ENCODE data around the gene MRPL36. TPM values are rescaled to one million over a fixed set of nuclear protein-coding genes. Genes with fewer than 3 reads are reported as not detected.

The MRPL36 gene
- total and polyA plus RNA-seq, 2 of the 4 experiments (the other 2 are of a cell fraction) = 85.9 to 103 TPM

DNA sequence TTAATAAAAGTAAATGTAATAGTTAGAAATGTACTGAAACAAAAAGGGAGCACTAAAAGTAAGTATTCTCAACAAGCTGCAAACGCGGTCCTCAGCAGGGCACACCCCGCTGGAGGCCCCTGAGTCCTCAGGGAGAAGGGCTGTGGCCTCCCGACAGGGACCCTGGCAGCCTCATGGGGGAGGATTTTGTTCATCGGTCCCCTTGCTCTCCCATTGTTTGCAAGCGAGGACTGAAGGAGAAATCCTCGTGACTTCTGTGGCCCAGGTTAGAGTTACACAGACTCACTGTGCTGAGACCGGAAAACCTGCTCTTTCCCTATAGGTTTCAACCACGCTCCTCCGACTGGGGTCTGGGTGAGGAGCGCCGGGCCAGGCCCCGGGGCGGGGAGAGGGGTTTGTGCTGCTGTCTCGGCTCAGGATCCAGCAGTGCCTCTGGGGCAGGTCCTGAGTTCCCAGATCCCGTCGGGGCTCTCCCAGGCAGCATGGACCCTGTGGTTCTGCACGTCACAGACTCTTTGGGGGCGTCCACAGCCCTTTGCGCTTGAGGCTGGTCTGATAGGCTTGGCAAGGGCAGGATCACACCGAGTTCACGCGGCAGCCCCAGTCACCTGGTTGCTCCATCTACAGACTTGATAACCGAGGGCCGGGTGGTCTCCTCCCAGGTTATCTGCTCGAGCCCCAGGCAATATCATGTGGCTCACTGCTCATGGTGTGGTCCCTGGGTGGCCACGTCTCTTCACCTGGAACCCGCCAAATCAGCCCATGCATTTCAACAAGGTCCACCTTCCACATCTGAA is 38.8 kb downstream of the MRPL36 start:
- Histone ChIP-seq H2BK20ac (ENCODE audit: low read depth, low read length) (no peak overlapping the region), H3K27ac (ENCODE audit: insufficient read depth, low read length) (no peak overlapping the region), H2AFZ (replicated peaks; ENCODE audit: low read length, poor library complexity) (no peak overlapping the region), H3K23ac (ENCODE audit: low read depth, low read length) (no peak overlapping the region), H2BK15ac (ENCODE audit: low read depth, low read length) (no peak overlapping the region), H3K4me2 (ENCODE audit: low read depth, low read length) (no peak overlapping the region), H3K9me1 (ENCODE audit: insufficient read depth, low read length) (no peaks in the 10 kb centered on the region), H2BK5ac (ENCODE audit: low read depth, low read length, poor library complexity, severe bottlenecking) (no peak overlapping the region), H3K79me1 (ENCODE audit: low read depth in 1 of 2, low read length in 2 of 2) (no peaks in the 10 kb centered on the region), H3K27me3 (ENCODE audit: control insufficient read depth, insufficient read depth, low read length) (peaks cover 8% of the 10 kb centered on the region; the same call in 1 of the 2 replicates), H2BK120ac (ENCODE audit: low read depth, low read length) (no peak overlapping the region), H3K4ac (ENCODE audit: low read depth, low read length) (no peak overlapping the region), H3K56ac (ENCODE audit: extremely low read depth, insufficient read depth, low read length) (no peak overlapping the region), H3K9ac (ENCODE audit: low read depth, low read length) (no peak overlapping the region), H4K8ac (ENCODE audit: low read depth in 2 of 2, low read length in 2 of 2) (no peak overlapping the region), H3K18ac (ENCODE audit: low read depth, low read length) (no peak overlapping the region), H4K91ac (ENCODE audit: insufficient read depth, low read depth, low read length) (no peak overlapping the region), H3K9me3 (ENCODE audit: control insufficient read depth, insufficient read depth, low read length) (peaks cover 2% of the 10 kb centered on the region; the same call in 1 of the 2 replicates), H4K5ac (ENCODE audit: low read depth, low read length) (no peak overlapping the region), H3K4me3 (ENCODE audit: insufficient read depth, low read depth, low read length) (no peak overlapping the region), H3K14ac (replicated peaks; ENCODE audit: low read depth, low read length) (no peak overlapping the region), H2AK9ac (replicated peaks; ENCODE audit: low read depth, low read length, poor library complexity) (peak overlapping the region; percentile 28), H3K36me3 (ENCODE audit: control insufficient read depth, insufficient read depth, low read length) (no peaks in the 10 kb centered on the region), H3K4me1 (ENCODE audit: control insufficient read depth, insufficient read depth, low read length) (peaks cover 3% of the 10 kb centered on the region; the same call in 1 of the 2 replicates), H4K20me1 (ENCODE audit: insufficient read depth, low read length) (no peaks in the 10 kb centered on the region), H2AK5ac (ENCODE audit: low read depth, low read length) (no peak overlapping the region)
- dilution Hi-C loops (cut with HindIII; ENCODE audit: low sequenced_read_pairs, unreplicated experiment) = no loop called here
- ChIA-PET POLR2A (ENCODE audit: unreplicated experiment) (no interaction called here), CTCF (interaction anchor here (1.0 kb wide), 1 partner anchor 10 kb away, joined by 5 read pairs; no protein-coding TSS in a partner anchor)
- in situ Hi-C loops (cut with MboI; ENCODE audit: low sequenced_read_pairs) = no loop called here
- no TSS peak for BruUV-seq (replicated peaks)
- intact Hi-C loops (cut with micrococcal nuclease) = loop anchor here (5.0 kb wide), 1 partner anchor 1841 kb away; no protein-coding TSS in a partner anchor
- no peak for ATAC-seq (ENCODE audit: low read depth)
- DNase-seq = no peak
- WGBS, 2 experiments (ENCODE audit: extremely low coverage in 2 of 2, insufficient read length in 1 of 2) = 62% methylated on average over 18 of the region's 28 CpGs; no CpG with 5 or more reads in 1 of the 2 experiments
- TF ChIP-seq RAD21 (IDR thresholded peaks at IDR 0.05; ENCODE audit: low read length) (no peak), CEBPB (IDR thresholded peaks at IDR 0.05; ENCODE audit: low read depth, low read length) (no peak), CHD1 (IDR thresholded peaks at IDR 0.05; ENCODE audit: low read depth, low read length) (no peak), NFE2L2 (IDR thresholded peaks at IDR 0.05; ENCODE audit: low read depth, low read length) (no peak), POLR2A (IDR thresholded peaks at IDR 0.05; ENCODE audit: low read depth, low read length) (no peak), RFX5 (IDR thresholded peaks at IDR 0.05; ENCODE audit: low read depth, low read length) (no peak)

Measured in IMR-90 (cell line).